Ovary (tissue), 9 donors: ENCODE results near the gene METTL5. TPM values are rescaled to one million over a fixed set of nuclear protein-coding genes. Genes with fewer than 3 reads are reported as not detected.

Experiments used
- DNase-seq, 5 donors: peaks; one replicate each; pipeline ENCODE4 v3.0.0-alpha.2; 2019 to 2020
- H3K27ac ChIP-seq, 2 donors: fragments of 200-600 bp; one replicate each; pipeline versions ENCODE4 v1.5.1 to v1.8.0; 2019 to 2022
- H3K27me3 ChIP-seq: fragments of 200-600 bp; one replicate; pipeline ENCODE4 v1.8.0; 2022
- H3K36me3 ChIP-seq: fragments of 200-600 bp; sonication (generic); one replicate; pipeline ENCODE4 v1.5.1; 2019
- H3K4me1 ChIP-seq: one replicate; pipeline ENCODE4 v1.8.1; 2013; ENCODE audit warnings: mild to moderate bottlenecking, moderate library complexity; ENCODE audit not compliant: insufficient read depth
- H3K4me3 ChIP-seq: fragments of 200-600 bp; sonication (generic); one replicate; pipeline ENCODE4 v1.5.1; 2017
- H3K9me3 ChIP-seq, 2 donors: fragments of 200-600 bp in 1 of 2; sonication (generic) in 1 of 2; one replicate each; pipeline versions ENCODE4 v1.5.1 to v1.8.1; 2013 to 2019; ENCODE audit warnings: mild to moderate bottlenecking in 1 of 2, moderate library complexity in 1 of 2
- EP300 ChIP-seq: sonication (generic); formaldehyde crosslinking; IDR thresholded peaks from one replicate; pipeline ENCODE4 v1.6.1; 2017; ENCODE audit warnings: antibody characterized with exemption
- POLR2A ChIP-seq: fragments of 450-650 bp; IDR thresholded peaks from one replicate; pipeline ENCODE4 v1.6.1; 2017; ENCODE audit warnings: antibody characterized with exemption, mild to moderate bottlenecking, moderate library complexity
- WGBS, 3 donors: extraction: QIAGEN DNeasy Blood & Tissue Kit in 1 of 3; methylation state at CpG; one replicate each; pipeline versions ENCODE4 v1.1.5 to v1.1.7; 2013 to 2017; 5-methylcytosine and 5-hydroxymethylcytosine counted together
- intact Hi-C, 4 donors: fragments of 100-400 bp; cut with DNase I; formaldehyde crosslinking; loops; one replicate each; pipeline versions ENCODE4 v1.11.0 to v1.15.1; 2022 to 2023
- polyA plus RNA-seq, 2 donors: library from polyadenylated mRNA; stranded (reverse); fragments of 200-250 nt in 1 of 2; fragments of 350-450 nt in 1 of 2; fragmentation: Illumina TruSeq in 1 of 2; extraction: RNeasy Lipid Tissue Mini Kit (QIAGEN cat#74804) in 1 of 2; gene quantifications; one replicate each; pipeline ENCODE4 v1.2.3, GENCODE V29; 2013 to 2014
- total RNA-seq, 7 donors: library from RNA; depleted of rRNA in 2 of 7; stranded (reverse); fragments of >200 nt in 2 of 7; fragmentation: NEBNext Ultra II Directional in 3 of 7; extraction: Animal tissue kit (Norgen Biotek cat#: 25700) in 3 of 7; gene quantifications; one replicate each; pipeline versions ENCODE4 v1.1.0 to v1.2.4, GENCODE V29; 2016 to 2023
- TF ChIP-seq, protein P1 (sequence below), 3 donors: fragments of 450-650 bp in 2 of 3; fragments of 200-600 bp in 1 of 3; IDR thresholded peaks; one replicate each; pipeline versions ENCODE4 v1.5.1 to v1.8.0; 2016 to 2022; ENCODE audit warnings: antibody characterized with exemption in 3 of 3, mild to moderate bottlenecking in 1 of 3
- donor health status: DM: no; HTN: no; CAD: no; lungs with moderate emphysema.
- donor health status: DM: no; HTN: no; CAD: no.
- donor health status: Bipolar disorder and iron deficiency.
- donor health status: DM: yes; HTN: yes; CAD: no.
- donor health status: DM: no; HTN: no; CAD: no.
- donor health status: DM: yes; HTN: yes; CAD: no.

METTL5 gene
- total and polyA plus RNA-seq, 9 donors: 19.9 to 44.0 (median 29.8) TPM

DNA sequence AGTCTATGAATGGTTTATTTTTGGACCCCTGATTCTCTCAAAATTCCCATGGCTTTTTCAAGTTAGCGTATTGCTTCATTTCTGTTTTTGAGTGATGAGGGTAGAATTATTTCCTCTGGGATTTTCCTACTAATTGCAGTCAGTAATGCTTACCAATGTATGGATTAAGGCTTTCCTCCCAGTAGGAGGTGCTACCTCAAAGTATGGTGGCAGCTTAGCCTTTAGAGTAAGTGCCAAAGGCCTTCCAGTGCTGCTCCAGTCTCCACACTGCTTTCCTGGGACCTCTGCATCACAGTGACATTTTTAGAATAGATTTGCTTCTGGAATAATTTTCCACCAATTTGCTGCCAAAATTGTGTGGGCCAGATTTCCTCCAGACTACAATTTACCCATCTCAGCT, 42.2 kb downstream of the METTL5 start:
- WGBS, 3 donors: 95 to 100% (median 100%) methylated on average over 1 of the region's 1 CpG
- intact Hi-C loops: no loop called here
- no peak for TF ChIP-seq POLR2A
- no peak for TF ChIP-seq EP300
- TF ChIP-seq, protein P1, sequence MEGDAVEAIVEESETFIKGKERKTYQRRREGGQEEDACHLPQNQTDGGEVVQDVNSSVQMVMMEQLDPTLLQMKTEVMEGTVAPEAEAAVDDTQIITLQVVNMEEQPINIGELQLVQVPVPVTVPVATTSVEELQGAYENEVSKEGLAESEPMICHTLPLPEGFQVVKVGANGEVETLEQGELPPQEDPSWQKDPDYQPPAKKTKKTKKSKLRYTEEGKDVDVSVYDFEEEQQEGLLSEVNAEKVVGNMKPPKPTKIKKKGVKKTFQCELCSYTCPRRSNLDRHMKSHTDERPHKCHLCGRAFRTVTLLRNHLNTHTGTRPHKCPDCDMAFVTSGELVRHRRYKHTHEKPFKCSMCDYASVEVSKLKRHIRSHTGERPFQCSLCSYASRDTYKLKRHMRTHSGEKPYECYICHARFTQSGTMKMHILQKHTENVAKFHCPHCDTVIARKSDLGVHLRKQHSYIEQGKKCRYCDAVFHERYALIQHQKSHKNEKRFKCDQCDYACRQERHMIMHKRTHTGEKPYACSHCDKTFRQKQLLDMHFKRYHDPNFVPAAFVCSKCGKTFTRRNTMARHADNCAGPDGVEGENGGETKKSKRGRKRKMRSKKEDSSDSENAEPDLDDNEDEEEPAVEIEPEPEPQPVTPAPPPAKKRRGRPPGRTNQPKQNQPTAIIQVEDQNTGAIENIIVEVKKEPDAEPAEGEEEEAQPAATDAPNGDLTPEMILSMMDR (IDR thresholded peaks at IDR 0.05): no peak

DNA sequence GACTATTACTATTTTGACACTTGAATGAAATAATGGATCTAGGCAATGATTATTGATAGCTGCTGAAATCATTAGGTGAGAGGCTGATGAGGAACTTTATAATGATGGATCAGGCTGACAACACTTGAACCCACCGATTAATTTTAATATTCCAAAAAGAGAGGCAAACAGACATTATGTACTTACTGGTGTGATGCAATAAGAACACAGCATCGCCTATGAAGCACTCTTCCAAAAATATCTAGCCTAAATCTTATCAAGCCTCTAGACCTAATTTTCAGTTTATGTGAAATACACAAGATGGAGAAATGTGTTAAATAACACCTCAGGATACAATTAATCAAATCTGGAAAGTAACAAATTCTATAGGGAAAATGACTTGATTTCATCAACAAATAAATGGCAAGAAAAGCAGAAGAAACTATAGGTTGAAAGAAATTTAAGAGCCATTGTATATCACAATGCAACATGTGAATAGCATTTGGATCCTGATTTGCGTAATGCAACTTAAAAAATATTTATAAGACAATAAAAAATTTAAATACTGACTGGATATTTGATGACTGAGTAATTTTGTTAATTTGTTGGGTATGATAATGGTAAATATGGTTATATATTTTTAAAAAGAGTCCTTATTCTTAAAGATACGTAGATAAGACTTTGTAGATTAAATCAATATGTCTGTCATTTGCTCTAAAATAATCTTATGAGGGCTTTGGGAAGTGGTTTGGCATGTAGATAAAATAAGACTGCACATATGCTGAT, 43.3 kb downstream of the METTL5 start:
- Histone ChIP-seq H3K27me3 (no peaks in the 10 kb centered on the region), H3K9me3 (no peaks in the 10 kb centered on the region), H3K4me1 (peaks cover 1% of the 10 kb centered on the region), H3K4me3 (no peak overlapping the region), H3K27ac (no peak overlapping the region), H3K36me3 (no peaks in the 10 kb centered on the region)
- DNase-seq: no peak
- intact Hi-C loops: no loop called here
- TF ChIP-seq, protein P1 (IDR thresholded peaks at IDR 0.05): no peak
- TF ChIP-seq POLR2A (no peak), EP300 (no peak)
- 80 to 96% (median 94%) methylated on average over 4 of the region's 4 CpGs for WGBS, 3 donors

More for the DNA sequence above, 42.2 kb downstream of the METTL5 start:
- H3K27ac ChIP-seq: no peak overlapping the region
- no peaks in the 10 kb centered on the region for H3K27me3 ChIP-seq
- H3K4me3 ChIP-seq: no peak overlapping the region
- no peaks in the 10 kb centered on the region for H3K36me3 ChIP-seq
- H3K4me1 ChIP-seq: no peaks in the 10 kb centered on the region
- no peaks in the 10 kb centered on the region for H3K9me3 ChIP-seq
- no peak for DNase-seq

DNA sequence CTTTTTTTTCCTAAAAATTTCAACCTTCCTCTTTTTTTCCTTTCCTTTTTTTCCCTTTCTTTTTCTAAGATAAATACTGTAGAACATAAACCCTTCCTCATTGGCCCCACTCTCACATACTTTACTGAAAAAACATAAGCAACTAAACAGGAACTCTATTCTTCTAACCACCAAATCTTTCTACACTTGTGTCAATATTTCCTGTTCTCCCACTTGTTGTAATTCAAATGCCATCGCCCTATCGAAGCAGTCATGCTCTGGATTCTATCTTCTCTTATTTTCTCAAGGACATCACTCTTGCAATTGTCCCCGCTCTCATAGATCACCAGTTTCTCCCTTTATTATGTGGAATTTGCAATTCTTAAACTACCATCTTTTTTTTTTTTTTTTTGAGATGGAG, 46.3 kb downstream of the METTL5 start:
- intact Hi-C loops: no loop called here
- Histone ChIP-seq H3K27me3 (no peaks in the 10 kb centered on the region), H3K36me3 (no peaks in the 10 kb centered on the region), H3K4me1 (peaks cover 3% of the 10 kb centered on the region), H3K27ac (no peak overlapping the region), H3K9me3 (no peaks in the 10 kb centered on the region), H3K4me3 (no peak overlapping the region)
- WGBS, 3 donors: 86 to 89% (median 88%) methylated on average over 3 of the region's 3 CpGs
- TF ChIP-seq, protein P1 (IDR thresholded peaks at IDR 0.05): no peak
- TF ChIP-seq EP300: no peak
- TF ChIP-seq POLR2A: no peak
- no peak for DNase-seq

DNA sequence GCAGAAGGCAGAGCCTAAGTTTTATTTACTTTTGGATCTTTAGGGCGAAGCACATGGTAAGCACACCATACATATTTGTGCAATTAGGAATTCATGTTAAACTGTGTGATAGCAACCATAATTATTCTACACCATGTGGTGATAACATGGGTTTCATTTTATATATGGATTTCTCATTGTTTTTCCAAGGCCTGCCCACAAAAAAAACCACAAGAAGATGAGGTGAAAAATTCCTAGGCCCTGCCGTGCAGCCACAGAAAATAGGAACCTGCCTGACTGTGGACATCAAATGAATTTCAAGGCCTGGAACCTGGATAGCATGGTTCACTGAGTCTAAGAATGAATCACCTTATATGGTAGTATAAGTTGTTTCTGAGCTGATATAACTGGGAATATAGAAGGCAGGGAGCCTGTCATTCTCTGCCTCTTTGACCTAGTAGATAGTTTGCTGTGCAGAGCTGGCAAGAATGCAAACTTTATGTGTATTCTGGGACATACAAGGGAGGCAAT, 48.4 kb downstream of the METTL5 start:
- Histone ChIP-seq H3K27me3 (no peaks in the 10 kb centered on the region), H3K27ac (no peak overlapping the region), H3K4me1 (peaks cover 3% of the 10 kb centered on the region), H3K36me3 (no peaks in the 10 kb centered on the region), H3K4me3 (no peak overlapping the region), H3K9me3 (no peaks in the 10 kb centered on the region)
- DNase-seq: no peak
- 33 to 38% (median 34%) methylated on average over 2 of the region's 2 CpGs for WGBS, 3 donors
- intact Hi-C loops: no loop called here
- TF ChIP-seq POLR2A (no peak), EP300 (no peak)
- TF ChIP-seq, protein P1 (IDR thresholded peaks at IDR 0.05): no peak
